ENCODE measurements around the gene PRKG1. TPM values are rescaled to one million over a fixed set of nuclear protein-coding genes. Genes with fewer than 3 reads are reported as not detected.

The PRKG1 gene
- total RNA-seq, 1 donor from 2014 or later = 26.4 TPM

DNA sequence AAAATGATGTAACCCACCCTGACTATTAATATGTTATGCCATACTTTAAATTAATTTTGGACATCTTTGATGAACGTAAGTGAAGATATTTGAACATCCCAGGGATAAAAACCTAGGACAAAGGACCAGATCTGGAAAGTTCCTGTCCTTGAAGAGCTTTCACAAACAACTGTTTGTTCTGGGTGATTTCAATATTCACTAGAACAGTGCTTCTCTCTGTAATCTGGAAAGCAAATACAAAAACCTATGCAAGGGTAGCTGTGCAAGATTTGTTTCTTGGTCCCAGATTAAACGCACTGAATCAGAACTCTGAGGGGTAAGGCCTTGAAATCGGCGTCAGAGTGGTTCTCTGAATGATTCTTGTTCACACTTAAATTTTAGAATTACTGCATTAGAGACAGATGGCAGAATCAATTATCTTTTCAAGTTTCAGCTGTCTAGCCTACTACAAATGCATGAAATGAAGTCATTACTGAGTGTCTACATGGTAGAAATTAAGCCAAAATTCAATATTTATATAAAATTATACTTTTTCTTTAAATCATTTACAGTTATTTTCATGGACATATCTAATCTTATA is 694.7 kb downstream of the PRKG1 start:
- no peak overlapping the region for H3K27ac Mint-ChIP-seq

DNA sequence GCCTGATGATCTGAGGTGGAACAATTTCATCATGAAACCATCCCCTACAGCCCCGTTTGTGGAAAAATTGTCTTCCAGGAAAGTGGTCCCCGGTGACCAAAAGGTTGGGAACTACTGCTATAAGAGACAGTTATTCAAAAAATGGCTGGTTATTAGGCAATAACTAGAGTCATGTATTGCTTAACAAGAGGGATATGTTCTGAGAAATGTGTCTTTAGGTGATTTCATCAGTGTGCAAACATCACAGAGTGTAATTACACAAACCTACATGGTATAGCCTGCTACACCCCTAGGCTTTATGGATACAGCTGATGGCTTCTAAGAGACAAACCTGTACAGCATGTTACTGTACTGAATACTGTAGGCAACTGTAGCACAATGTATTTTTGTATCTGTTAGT is 696.4 kb downstream of the PRKG1 start:
- Histone ChIP-seq H3K9ac (no peak overlapping the region), H3K4me3 (no peak overlapping the region), H3K4me1 (peaks cover 5% of the 10 kb centered on the region), H3K27ac (no peak overlapping the region), H3K9me3 (ENCODE audit: low read depth) (no peaks in the 10 kb centered on the region), H3K79me2 (ENCODE audit: low read depth) (no peaks in the 10 kb centered on the region), H3K4me2 (no peak overlapping the region), H3F3A (ENCODE audit: low read depth) (no peaks in the 10 kb centered on the region), H3K36me3 (no peaks in the 10 kb centered on the region), H2AFZ (replicated peaks) (no peak overlapping the region), H4K20me1 (ENCODE audit: low read depth) (no peaks in the 10 kb centered on the region), H3K27me3 (no peaks in the 10 kb centered on the region)
- Mint-ChIP-seq H3K36me3 (no peaks in the 10 kb centered on the region), H3K27ac (no peak overlapping the region), H3K4me3 (no peak overlapping the region), H3K4me1 (no peaks in the 10 kb centered on the region), H3K9me3 (peaks cover 11% of the 10 kb centered on the region), H3K27me3 (ENCODE audit: insufficient read depth, low read depth) (peaks cover 3% of the 10 kb centered on the region)
- no peak for TF ChIP-seq EZH2 (IDR thresholded peaks at IDR 0.05)
- TF ChIP-seq, protein P1, sequence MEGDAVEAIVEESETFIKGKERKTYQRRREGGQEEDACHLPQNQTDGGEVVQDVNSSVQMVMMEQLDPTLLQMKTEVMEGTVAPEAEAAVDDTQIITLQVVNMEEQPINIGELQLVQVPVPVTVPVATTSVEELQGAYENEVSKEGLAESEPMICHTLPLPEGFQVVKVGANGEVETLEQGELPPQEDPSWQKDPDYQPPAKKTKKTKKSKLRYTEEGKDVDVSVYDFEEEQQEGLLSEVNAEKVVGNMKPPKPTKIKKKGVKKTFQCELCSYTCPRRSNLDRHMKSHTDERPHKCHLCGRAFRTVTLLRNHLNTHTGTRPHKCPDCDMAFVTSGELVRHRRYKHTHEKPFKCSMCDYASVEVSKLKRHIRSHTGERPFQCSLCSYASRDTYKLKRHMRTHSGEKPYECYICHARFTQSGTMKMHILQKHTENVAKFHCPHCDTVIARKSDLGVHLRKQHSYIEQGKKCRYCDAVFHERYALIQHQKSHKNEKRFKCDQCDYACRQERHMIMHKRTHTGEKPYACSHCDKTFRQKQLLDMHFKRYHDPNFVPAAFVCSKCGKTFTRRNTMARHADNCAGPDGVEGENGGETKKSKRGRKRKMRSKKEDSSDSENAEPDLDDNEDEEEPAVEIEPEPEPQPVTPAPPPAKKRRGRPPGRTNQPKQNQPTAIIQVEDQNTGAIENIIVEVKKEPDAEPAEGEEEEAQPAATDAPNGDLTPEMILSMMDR (IDR thresholded peaks at IDR 0.05) = no peak
- no peak for TF ChIP-seq EZH2phosphoT487 (IDR thresholded peaks at IDR 0.05)
- DNase-seq (ENCODE audit: low spot score) = no peak

More for the DNA sequence above, 694.7 kb downstream of the PRKG1 start:
- no peak overlapping the region for H3K27ac ChIP-seq
- H3K4me1 ChIP-seq = peaks cover 4% of the 10 kb centered on the region
- H3K27me3 ChIP-seq = no peaks in the 10 kb centered on the region
- peaks cover 11% of the 10 kb centered on the region for H3K9me3 Mint-ChIP-seq
- peaks cover 3% of the 10 kb centered on the region for H3K27me3 Mint-ChIP-seq (ENCODE audit: insufficient read depth, low read depth)
- no peak overlapping the region for H2AFZ ChIP-seq (replicated peaks)
- no peak for DNase-seq (ENCODE audit: low spot score)
- H3F3A ChIP-seq (ENCODE audit: low read depth) = no peaks in the 10 kb centered on the region
- H3K9me3 ChIP-seq (ENCODE audit: low read depth) = no peaks in the 10 kb centered on the region
- H3K36me3 ChIP-seq = no peaks in the 10 kb centered on the region
- no peak overlapping the region for H3K4me3 ChIP-seq
- TF ChIP-seq, protein P1 (IDR thresholded peaks at IDR 0.05) = no peak
- TF ChIP-seq EZH2 (IDR thresholded peaks at IDR 0.05) (no peak), EZH2phosphoT487 (IDR thresholded peaks at IDR 0.05) (no peak)
- H3K4me3 Mint-ChIP-seq = no peak overlapping the region
- H3K79me2 ChIP-seq (ENCODE audit: low read depth) = no peaks in the 10 kb centered on the region
- no peak overlapping the region for H3K9ac ChIP-seq
- H3K4me2 ChIP-seq = no peak overlapping the region
- H3K36me3 Mint-ChIP-seq = no peaks in the 10 kb centered on the region
- H3K4me1 Mint-ChIP-seq = peaks cover 9% of the 10 kb centered on the region
- no peaks in the 10 kb centered on the region for H4K20me1 ChIP-seq (ENCODE audit: low read depth)

DNA sequence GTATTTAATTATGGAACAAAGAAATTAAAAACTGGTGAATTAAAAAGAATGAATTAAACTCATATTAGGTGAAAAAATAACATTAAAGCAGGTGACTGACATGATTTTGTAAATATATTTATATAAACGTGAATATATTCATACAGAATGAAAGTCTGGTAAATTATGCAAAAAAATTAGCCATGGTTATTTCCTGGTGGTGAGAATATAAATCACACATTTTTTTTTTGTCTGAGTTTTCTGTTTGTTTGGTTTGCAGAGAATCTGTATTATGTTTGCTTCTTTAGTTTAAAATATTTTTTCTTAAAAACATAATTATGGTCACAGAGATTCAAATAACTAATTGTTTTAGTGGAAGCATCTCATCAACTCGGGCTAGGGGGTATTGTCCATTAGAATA is 698.1 kb downstream of the PRKG1 start:
- Histone ChIP-seq H3K4me2 (no peak overlapping the region), H3K36me3 (no peaks in the 10 kb centered on the region), H3F3A (ENCODE audit: low read depth) (no peaks in the 10 kb centered on the region), H3K27ac (no peak overlapping the region), H4K20me1 (ENCODE audit: low read depth) (no peaks in the 10 kb centered on the region), H3K9me3 (ENCODE audit: low read depth) (no peaks in the 10 kb centered on the region), H3K4me1 (peaks cover 5% of the 10 kb centered on the region), H3K79me2 (ENCODE audit: low read depth) (no peaks in the 10 kb centered on the region), H3K27me3 (no peaks in the 10 kb centered on the region), H2AFZ (replicated peaks) (no peak overlapping the region), H3K4me3 (no peak overlapping the region), H3K9ac (no peak overlapping the region)
- no peak for TF ChIP-seq EZH2phosphoT487 (IDR thresholded peaks at IDR 0.05)
- TF ChIP-seq EZH2 (IDR thresholded peaks at IDR 0.05) = no peak
- TF ChIP-seq, protein P1 (IDR thresholded peaks at IDR 0.05) = no peak
- Mint-ChIP-seq H3K27ac (no peak overlapping the region), H3K4me1 (no peaks in the 10 kb centered on the region), H3K9me3 (no peaks in the 10 kb centered on the region), H3K36me3 (no peaks in the 10 kb centered on the region), H3K27me3 (ENCODE audit: insufficient read depth, low read depth) (no peaks in the 10 kb centered on the region), H3K4me3 (no peak overlapping the region)
- no peak for DNase-seq (ENCODE audit: low spot score)
